Type B pancreatic cell (in vitro differentiated cells): ENCODE measurements around the gene CCRL2. TPM values are rescaled to one million over a fixed set of nuclear protein-coding genes. Genes with fewer than 3 reads are reported as not detected.

Experiments used
- DNase-seq: peaks from one replicate; pipeline ENCODE4 v3.0.0; 2021; ENCODE audit warnings: mixed read lengths; ENCODE audit not compliant: unreplicated experiment; ENCODE audit errors: extremely low spot score
- H3K27ac Mint-ChIP-seq: 2 replicates; pipeline ENCODE4 v1.8.0; 2021; ENCODE audit warnings: mild to moderate bottlenecking, mixed read lengths
- H3K27me3 Mint-ChIP-seq: 2 replicates; pipeline ENCODE4 v1.8.0; 2021; ENCODE audit warnings: mixed read lengths
- H3K36me3 Mint-ChIP-seq: 2 replicates; pipeline ENCODE4 v1.8.0; 2021; ENCODE audit warnings: mixed read lengths
- H3K4me1 Mint-ChIP-seq: one replicate; pipeline ENCODE4 v1.8.0; 2021; ENCODE audit warnings: mixed read lengths; ENCODE audit not compliant: unreplicated experiment
- H3K4me3 Mint-ChIP-seq: 2 replicates; pipeline ENCODE4 v1.8.0; 2021; ENCODE audit warnings: mild to moderate bottlenecking, mixed read lengths
- H3K9me3 Mint-ChIP-seq: 2 replicates; pipeline ENCODE4 v1.8.0; 2021; ENCODE audit warnings: mixed read lengths
- CTCF ChIP-seq: fragments of 200-600 bp; sonication (generic); conservative IDR thresholded peaks from 2 replicates; pipeline ENCODE4 v1.5.0; 2021; ENCODE audit warnings: antibody characterized with exemption, mild to moderate bottlenecking
- total RNA-seq: library from RNA; stranded (reverse); gene quantifications from 2 replicates; pipeline ENCODE4 v1.2.1, GENCODE V29; 2021; ENCODE audit warnings: low replicate concordance

The CCRL2 gene
- total RNA-seq, 1 donor from 2014 or later: 0.34 TPM

- Mint-ChIP-seq H3K4me1 (no peaks in the 10 kb centered on the region), H3K27me3 (no peaks in the 10 kb centered on the region), H3K27ac (no peak overlapping the region), H3K9me3 (no peaks in the 10 kb centered on the region), H3K36me3 (no peaks in the 10 kb centered on the region), H3K4me3 (no peak overlapping the region)
- DNase-seq: no peak
- TF ChIP-seq CTCF: no peak
Measured at GRCh38 chr3:46438831-46439230, 31.8 kb downstream of the CCRL2 start.

GRCh38 chr3:46440531-46441294 lies 33.7 kb downstream of the CCRL2 start:
- Mint-ChIP-seq H3K36me3 (no peaks in the 10 kb centered on the region), H3K27me3 (no peaks in the 10 kb centered on the region), H3K9me3 (no peaks in the 10 kb centered on the region), H3K27ac (no peak overlapping the region), H3K4me3 (no peak overlapping the region), H3K4me1 (no peaks in the 10 kb centered on the region)
- no peak for DNase-seq
- no peak for TF ChIP-seq CTCF

DNA sequence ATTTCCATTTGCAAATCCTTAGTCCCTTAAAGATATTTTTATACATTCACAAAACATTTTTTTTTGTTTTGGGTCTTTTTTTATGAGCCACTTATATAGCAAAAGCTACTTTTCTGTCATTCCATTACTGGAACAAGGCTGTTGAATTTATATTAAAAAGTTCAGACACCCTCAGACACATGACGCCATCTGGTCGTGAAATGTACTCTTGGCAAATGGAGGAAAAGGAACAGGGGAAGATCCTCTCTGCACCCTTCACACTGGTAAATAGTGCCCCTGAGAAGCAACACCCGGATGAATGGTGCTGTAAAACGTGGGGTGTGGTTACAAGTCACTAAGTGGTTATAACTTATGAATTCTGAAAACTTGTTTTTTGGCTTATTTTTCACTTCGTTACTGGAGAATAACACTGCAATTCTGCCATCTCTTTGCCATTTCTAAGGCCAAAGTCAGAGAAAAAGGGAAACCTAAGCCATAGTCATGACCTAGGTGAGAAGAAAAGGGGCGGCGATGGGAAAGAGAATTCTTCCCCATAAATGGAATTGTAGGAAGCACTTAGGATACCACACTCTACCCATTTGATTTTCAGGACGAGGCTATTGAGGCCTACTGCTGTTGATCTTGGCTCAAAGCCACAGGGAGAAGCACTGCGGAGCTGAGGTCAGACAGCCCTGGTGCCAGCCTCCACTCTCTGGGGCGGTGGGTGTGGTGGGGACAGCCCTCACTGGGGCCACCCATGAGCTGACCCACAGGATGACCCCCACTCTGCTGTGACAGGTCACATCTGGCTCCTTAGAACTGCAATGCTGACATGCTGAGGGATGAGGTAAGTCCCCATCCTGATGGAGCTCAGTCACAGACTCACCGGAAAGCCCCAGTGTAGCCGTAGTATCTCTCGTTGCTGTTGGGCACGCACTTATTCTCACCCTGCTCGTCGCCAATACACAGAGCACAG lies 35.8 kb downstream of the CCRL2 start:
- Mint-ChIP-seq H3K27ac (no peak overlapping the region), H3K4me1 (no peaks in the 10 kb centered on the region), H3K9me3 (no peaks in the 10 kb centered on the region), H3K4me3 (no peak overlapping the region), H3K27me3 (no peaks in the 10 kb centered on the region), H3K36me3 (no peaks in the 10 kb centered on the region)
- peak; percentile 76 for TF ChIP-seq CTCF
- DNase-seq: no peak

- TF ChIP-seq CTCF: no peak
- no peaks in the 10 kb centered on the region for H3K36me3 Mint-ChIP-seq
- no peak for DNase-seq
- no peaks in the 10 kb centered on the region for H3K9me3 Mint-ChIP-seq
- H3K4me1 Mint-ChIP-seq: no peaks in the 10 kb centered on the region
- H3K27ac Mint-ChIP-seq: no peak overlapping the region
- H3K27me3 Mint-ChIP-seq: peaks cover 5% of the 10 kb centered on the region
- H3K4me3 Mint-ChIP-seq: no peak overlapping the region
Measured at GRCh38 chr3:46447228-46447985, 40.3 kb downstream of the CCRL2 start.

- peaks cover 18% of the 10 kb centered on the region for H3K27me3 Mint-ChIP-seq
- H3K36me3 Mint-ChIP-seq: no peaks in the 10 kb centered on the region
- TF ChIP-seq CTCF: no peak
- H3K4me1 Mint-ChIP-seq: no peaks in the 10 kb centered on the region
- no peak overlapping the region for H3K27ac Mint-ChIP-seq
- H3K4me3 Mint-ChIP-seq: no peak overlapping the region
- no peak for DNase-seq
- no peaks in the 10 kb centered on the region for H3K9me3 Mint-ChIP-seq
Measured at GRCh38 chr3:46448721-46449120, 41.7 kb downstream of the CCRL2 start.
